Muscle of leg (tissue), 11 donors: ENCODE results near the gene RHBDL1. TPM values are rescaled to one million over a fixed set of nuclear protein-coding genes. Genes with fewer than 3 reads are reported as not detected.

Experiments
- DNase-seq: peaks from one replicate; pipeline ENCODE4 v3.0.0; 2013
- H3K27ac ChIP-seq: one replicate; pipeline ENCODE4 v1.5.1; 2013; ENCODE audit warnings: mild to moderate bottlenecking, low read length, control low read depth
- H3K27me3 ChIP-seq: one replicate; pipeline ENCODE4 v1.6.1; 2013; ENCODE audit warnings: low read length; ENCODE audit not compliant: control insufficient read depth, insufficient read depth
- H3K36me3 ChIP-seq: one replicate; pipeline ENCODE4 v1.6.1; 2013; ENCODE audit warnings: low read length; ENCODE audit not compliant: control insufficient read depth, insufficient read depth
- H3K4me1 ChIP-seq: one replicate; pipeline ENCODE4 v1.6.1; 2013; ENCODE audit warnings: low read length; ENCODE audit not compliant: control insufficient read depth, insufficient read depth
- H3K4me3 ChIP-seq: one replicate; pipeline ENCODE4 v1.5.1; 2013; ENCODE audit warnings: low read length, control low read depth
- H3K9me3 ChIP-seq: replicated peaks from 2 replicates; pipeline ENCODE4 v1.6.1; 2013; ENCODE audit warnings: low read depth, low read length; ENCODE audit not compliant: control insufficient read depth
- WGBS: methylation state at CpG from one replicate; pipeline ENCODE4 v1.1.5; 2013; ENCODE audit warnings: missing lambda C conversion rate; ENCODE audit not compliant: insufficient coverage; 5-methylcytosine and 5-hydroxymethylcytosine counted together
- polyA plus RNA-seq, 8 donors: library from polyadenylated mRNA; unstranded; fragments of 120-200 nt; gene quantifications; one replicate each; pipeline versions ENCODE4 v1.2.1 to v1.2.3, GENCODE V29; 2013; ENCODE audit warnings: inconsistent platforms in 1 of 8, low replicate concordance in 1 of 8; ENCODE audit not compliant: insufficient read length in 8 of 8, insufficient read depth in 1 of 8
- total RNA-seq: library from RNA; stranded (reverse); fragments of 120-200 nt; gene quantifications from one replicate; pipeline ENCODE4 v1.2.4, GENCODE V29; 2013

Gene RHBDL1
- total and polyA plus RNA-seq, 9 donors = 0.84 to 2.6 (median 1.6) TPM

- peak overlapping the region; percentile 96 for H3K27ac ChIP-seq
- 22% methylated on average over 45 of the region's 53 CpGs for WGBS
Measured at GRCh38 chr16:637081-638018, 38.1 kb upstream of the RHBDL1 start.

GRCh38 chr16:638034-638543 lies 37.4 kb upstream of the RHBDL1 start:
- Histone ChIP-seq H3K27ac (no peak overlapping the region), H3K4me3 (no peak overlapping the region), H3K36me3 (peaks cover 13% of the 10 kb centered on the region), H3K9me3 (no peaks in the 10 kb centered on the region), H3K27me3 (peaks cover 8% of the 10 kb centered on the region), H3K4me1 (peaks cover 37% of the 10 kb centered on the region)
- DNase-seq = no peak
- 59% methylated on average over 9 of the region's 15 CpGs for WGBS

More at GRCh38 chr16:637081-638018, 38.1 kb upstream of the RHBDL1 start:
- DNase-seq = peak; percentile 62
- Histone ChIP-seq H3K36me3 (peaks cover 16% of the 10 kb centered on the region), H3K4me1 (peaks cover 31% of the 10 kb centered on the region), H3K27me3 (peaks cover under 1% of the 10 kb centered on the region), H3K9me3 (no peaks in the 10 kb centered on the region), H3K4me3 (peak overlapping the region; percentile 94)

- Histone ChIP-seq H3K36me3 (peaks cover 9% of the 10 kb centered on the region), H3K4me3 (no peak overlapping the region), H3K27ac (no peak overlapping the region), H3K27me3 (peaks cover 9% of the 10 kb centered on the region), H3K4me1 (peaks cover 37% of the 10 kb centered on the region), H3K9me3 (no peaks in the 10 kb centered on the region)
- no peak for DNase-seq
- WGBS = 60% methylated on average over 3 of the region's 9 CpGs
Measured at GRCh38 chr16:638836-639235, 36.6 kb upstream of the RHBDL1 start.

- DNase-seq = no peak
- Histone ChIP-seq H3K4me3 (no peak overlapping the region), H3K36me3 (no peaks in the 10 kb centered on the region), H3K9me3 (no peaks in the 10 kb centered on the region), H3K27me3 (peaks cover 9% of the 10 kb centered on the region), H3K4me1 (peaks cover 27% of the 10 kb centered on the region), H3K27ac (no peak overlapping the region)
- 90% methylated on average over 3 of the region's 5 CpGs for WGBS
Measured at GRCh38 chr16:640614-641013, 34.9 kb upstream of the RHBDL1 start.

GRCh38 chr16:641326-642188 lies 33.9 kb upstream of the RHBDL1 start, which contains the start of gene MCRIP2:
Gene MCRIP2 (plus strand): TSS chr16:641828. CDS start chr16:641992, 164 bp downstream.
- Histone ChIP-seq H3K4me1 (peaks cover 24% of the 10 kb centered on the region), H3K9me3 (no peaks in the 10 kb centered on the region), H3K27me3 (peaks cover 9% of the 10 kb centered on the region), H3K4me3 (peak within 1 kb of the TSS; percentile 59), H3K27ac (no peak within 1 kb of the TSS), H3K36me3 (no peaks in the 10 kb centered on the region)
- DNase-seq = peak; percentile 82
- under 1% methylated on average over 79 of the region's 81 CpGs for WGBS

GRCh38 chr16:642189-643049 lies 33.1 kb upstream of the RHBDL1 start:
- no peak for DNase-seq
- H3K4me3 ChIP-seq = peak overlapping the region; percentile 41
- no peak overlapping the region for H3K27ac ChIP-seq
- peaks cover 26% of the 10 kb centered on the region for H3K4me1 ChIP-seq
- peaks cover 9% of the 10 kb centered on the region for H3K27me3 ChIP-seq
- 9% methylated on average over 64 of the region's 72 CpGs for WGBS
- H3K9me3 ChIP-seq = no peaks in the 10 kb centered on the region
- peaks cover 4% of the 10 kb centered on the region for H3K36me3 ChIP-seq

GRCh38 chr16:643050-643368 lies 32.5 kb upstream of the RHBDL1 start:
- peak overlapping the region; percentile 41 for H3K4me3 ChIP-seq
- peaks cover 4% of the 10 kb centered on the region for H3K36me3 ChIP-seq
- H3K9me3 ChIP-seq = no peaks in the 10 kb centered on the region
- H3K4me1 ChIP-seq = peaks cover 30% of the 10 kb centered on the region
- H3K27ac ChIP-seq = no peak overlapping the region
- 80% methylated on average over 9 of the region's 13 CpGs for WGBS
- DNase-seq = no peak
- peaks cover 9% of the 10 kb centered on the region for H3K27me3 ChIP-seq

GRCh38 chr16:644556-644955 lies 30.9 kb upstream of the RHBDL1 start:
- Histone ChIP-seq H3K27me3 (peaks cover 9% of the 10 kb centered on the region), H3K27ac (no peak overlapping the region), H3K36me3 (peaks cover 4% of the 10 kb centered on the region), H3K4me1 (peaks cover 35% of the 10 kb centered on the region), H3K9me3 (no peaks in the 10 kb centered on the region), H3K4me3 (no peak overlapping the region)
- DNase-seq = no peak
- 99% methylated on average over 10 of the region's 12 CpGs for WGBS

- no peak overlapping the region for H3K27ac ChIP-seq
Measured at GRCh38 chr16:645852-646678, 29.4 kb upstream of the RHBDL1 start.

More at GRCh38 chr16:645852-646678, 29.4 kb upstream of the RHBDL1 start:
- no peaks in the 10 kb centered on the region for H3K9me3 ChIP-seq
- WGBS = 72% methylated on average over 25 of the region's 32 CpGs
- peaks cover 10% of the 10 kb centered on the region for H3K36me3 ChIP-seq
- no peak overlapping the region for H3K4me3 ChIP-seq
- DNase-seq = no peak
- H3K27me3 ChIP-seq = peaks cover 9% of the 10 kb centered on the region
- peaks cover 38% of the 10 kb centered on the region for H3K4me1 ChIP-seq
